HepG2 (cell line): ENCODE results near the gene NSD2. TPM values are rescaled to one million over a fixed set of nuclear protein-coding genes. Genes with fewer than 3 reads are reported as not detected.

ENCODE experiments used
- CCDC6 ChIP-seq: sonication (generic); formaldehyde crosslinking; IDR thresholded peaks from 2 replicates; pipeline ENCODE4 v1.8.1; 2022; ENCODE audit warnings: mild to moderate bottlenecking, missing genetic modification reagents, moderate library complexity
- ERF ChIP-seq: IDR thresholded peaks from 2 replicates; pipeline ENCODE4 v1.6.1; 2018; ENCODE audit warnings: missing biosample characterization, missing genetic modification reagents
- IKZF5 ChIP-seq: IDR thresholded peaks from 2 replicates; pipeline ENCODE4 v1.6.1; 2018; ENCODE audit warnings: missing genetic modification reagents, mild to moderate bottlenecking, missing compliant biosample characterization
- MIER2 ChIP-seq: IDR thresholded peaks from 2 replicates; pipeline ENCODE4 v1.6.1; 2016; ENCODE audit warnings: missing biosample characterization, missing genetic modification reagents
- MNT ChIP-seq: fragments of 450-650 bp; IDR thresholded peaks from 2 replicates; pipeline ENCODE4 v1.6.1; 2016
- MTA1 ChIP-seq: sonication (generic); formaldehyde crosslinking; IDR thresholded peaks from 2 replicates; pipeline ENCODE4 v1.4.0; 2020; ENCODE audit warnings: missing genetic modification reagents, mild to moderate bottlenecking, borderline replicate concordance
- REXO4 ChIP-seq: sonication (generic); formaldehyde crosslinking; IDR thresholded peaks from 2 replicates; pipeline ENCODE4 v1.8.0; 2022; ENCODE audit warnings: missing genetic modification reagents, mild to moderate bottlenecking, borderline replicate concordance
- RFX5 ChIP-seq: IDR thresholded peaks from 2 replicates; pipeline ENCODE4 v1.6.1; 2011; ENCODE audit warnings: low read depth, low read length, improper control_type of control experiment
- SIN3B ChIP-seq: fragments of 150-350 bp; IDR thresholded peaks from 2 replicates; pipeline ENCODE4 v1.6.1; 2014; ENCODE audit warnings: low read length
- SMARCC2 ChIP-seq: fragments of 450-650 bp; IDR thresholded peaks from 2 replicates; pipeline ENCODE4 v1.6.1; 2017; ENCODE audit warnings: antibody characterized with exemption, mild to moderate bottlenecking
- SP5 ChIP-seq: IDR thresholded peaks from 2 replicates; pipeline ENCODE4 v1.6.1; 2016; ENCODE audit warnings: low read depth, borderline replicate concordance
- SRY ChIP-seq: sonication (generic); formaldehyde crosslinking; IDR thresholded peaks from 2 replicates; pipeline ENCODE4 v1.8.0; 2022; ENCODE audit warnings: mild to moderate bottlenecking, missing genetic modification reagents
- TOE1 ChIP-seq: sonication (generic); formaldehyde crosslinking; IDR thresholded peaks from 2 replicates; pipeline ENCODE4 v1.4.0; 2020; ENCODE audit warnings: mild to moderate bottlenecking, missing genetic modification reagents
- TRAFD1 ChIP-seq: sonication (generic); formaldehyde crosslinking; IDR thresholded peaks from 2 replicates; pipeline ENCODE4 v1.5.1; 2020; ENCODE audit warnings: missing genetic modification reagents, mild to moderate bottlenecking, borderline replicate concordance
- UBTF ChIP-seq: sonication (generic); formaldehyde crosslinking; IDR thresholded peaks from 2 replicates; pipeline ENCODE4 v1.4.0; 2020; ENCODE audit warnings: mild to moderate bottlenecking, missing genetic modification reagents
- ZNF337 ChIP-seq: sonication (generic); formaldehyde crosslinking; IDR thresholded peaks from 2 replicates; pipeline ENCODE4 v1.5.1; 2020; ENCODE audit warnings: missing genetic modification reagents, low read depth, mild to moderate bottlenecking, borderline replicate concordance
- ZNF569 ChIP-seq: sonication (generic); formaldehyde crosslinking; IDR thresholded peaks from 2 replicates; pipeline ENCODE4 v1.5.0; 2020; ENCODE audit warnings: mild to moderate bottlenecking, missing genetic modification reagents, moderate library complexity, borderline replicate concordance
- ZNF704 ChIP-seq: sonication (generic); formaldehyde crosslinking; IDR thresholded peaks from 2 replicates; pipeline ENCODE4 v1.8.1; 2023; ENCODE audit warnings: mild to moderate bottlenecking, inconsistent platforms, moderate library complexity, missing genetic modification reagents, borderline replicate concordance
- ZNF75D ChIP-seq: sonication (generic); formaldehyde crosslinking; IDR thresholded peaks from 2 replicates; pipeline ENCODE4 v1.8.1; 2023; ENCODE audit warnings: missing genetic modification reagents, mild to moderate bottlenecking, borderline replicate concordance
- ZNF878 ChIP-seq: sonication (generic); formaldehyde crosslinking; IDR thresholded peaks from 2 replicates; pipeline ENCODE4 v1.8.1; 2023; ENCODE audit warnings: mild to moderate bottlenecking, missing genetic modification reagents, moderate library complexity
- ZSCAN21 ChIP-seq: sonication (generic); formaldehyde crosslinking; IDR thresholded peaks from 2 replicates; pipeline ENCODE4 v1.8.0; 2022; ENCODE audit warnings: mild to moderate bottlenecking, missing genetic modification reagents, moderate library complexity, borderline replicate concordance
- polyA plus RNA-seq, 8 experiments: library from polyadenylated mRNA; depleted of rRNA in 3 of 8; stranded (reverse) in 7 of 8; unstranded in 1 of 8; fragments of >200 nt; fragmentation: Illumina TruSeq in 4 of 8; extraction: Trizol in 4 of 8; gene quantifications; 2 replicates each; pipeline versions ENCODE4 v1.2.1 to v1.2.3, GENCODE V29; 2011 to 2016; ENCODE audit warnings: low read depth in 4 of 8, missing spikeins in 1 of 8, mixed read lengths in 1 of 8; ENCODE audit not compliant: insufficient read depth in 1 of 8
- total RNA-seq, 5 experiments: library from RNA; depleted of rRNA; stranded (reverse); fragments of >200 nt; fragmentation: Illumina TruSeq; extraction: Trizol; gene quantifications; 2 replicates each; pipeline ENCODE4 v1.2.3, GENCODE V29; 2016; ENCODE audit warnings: low read depth in 1 of 5

Gene NSD2
- total and polyA plus RNA-seq, 2 of the 13 experiments (the other 11 are each of a cell fraction or from before 2014, with no cell fraction given): 22.0 to 65.9 TPM

GRCh38 chr4:2008921-2009650, 137.9 kb downstream of the NSD2 start, which contains the start of gene NELFA (continued):
- peak; percentile 97 for TF ChIP-seq UBTF (CRISPR knock-in tag)
- TF ChIP-seq ERF (CRISPR knock-in tag): peak; percentile 46; the same call in 1 of the 2 replicates
- TF ChIP-seq CCDC6: peak; percentile 57; the same call in 1 of the 2 replicates
- TF ChIP-seq SP5 (CRISPR knock-in tag): no peak
- 0 out of 2 replicates have a peak, but pooled peaks have one; percentile 57 for TF ChIP-seq IKZF5 (CRISPR knock-in tag)
- TF ChIP-seq ZNF878 (CRISPR knock-in tag): no peak
- TF ChIP-seq SRY (CRISPR knock-in tag): peak; percentile 89; the same call in 1 of the 2 replicates
- peak; percentile 87 for TF ChIP-seq ZSCAN21 (CRISPR knock-in tag)
- no peak for TF ChIP-seq ZNF569
- TF ChIP-seq ZNF337 (CRISPR knock-in tag): no peak
- TF ChIP-seq MNT: no peak
- TF ChIP-seq RFX5: peak; percentile 59
- TF ChIP-seq ZNF704: 0 out of 2 replicates have a peak, but pooled peaks have one; percentile 29
- no peak for TF ChIP-seq SMARCC2
- TF ChIP-seq TRAFD1 (CRISPR knock-in tag): no peak
- TF ChIP-seq SIN3B: peak; percentile 68
- TF ChIP-seq ZNF75D (CRISPR knock-in tag): no peak
- TF ChIP-seq TOE1 (CRISPR knock-in tag): no peak
- 0 out of 2 replicates have a peak, but pooled peaks have one; percentile 32 for TF ChIP-seq REXO4 (CRISPR knock-in tag)
- peak; percentile 27; the same call in 1 of the 2 replicates for TF ChIP-seq MIER2 (CRISPR knock-in tag)
- peak; percentile 17; the same call in 1 of the 2 replicates for TF ChIP-seq MTA1 (CRISPR knock-in tag)
